NCI-H526 (cell line): ENCODE results near the gene CSMD2.

Source experiments
- DNase-seq, 2 experiments: peaks; one replicate each; lab custom pipeline; 2025; lab: John Stamatoyannopoulos, UW

Gene CSMD2

GRCh38 chr1:33819290-33819912, 345.6 kb downstream of the CSMD2 start:
- DNase-seq: no peak

GRCh38 chr1:33818071-33818470, 347.0 kb downstream of the CSMD2 start:
- DNase-seq: no peak

GRCh38 chr1:33815061-33815460, 350.0 kb downstream of the CSMD2 start:
- DNase-seq: no peak

- no peak for DNase-seq
These were observed 350.9 kb downstream of the CSMD2 start for GRCh38 chr1:33814166-33814565.

- DNase-seq: no peak
These were observed 354.5 kb downstream of the CSMD2 start for GRCh38 chr1:33810571-33810970.

GRCh38 chr1:33805988-33806387, 359.0 kb downstream of the CSMD2 start:
- no peak for DNase-seq

- no peak for DNase-seq
These were observed 362.8 kb downstream of the CSMD2 start for GRCh38 chr1:33802268-33802667.

GRCh38 chr1:33797849-33798248, 367.2 kb downstream of the CSMD2 start:
- no peak for DNase-seq

- DNase-seq: no peak
These were observed 372.4 kb downstream of the CSMD2 start for GRCh38 chr1:33792651-33793050.

- DNase-seq: no peak
These were observed 372.8 kb downstream of the CSMD2 start for GRCh38 chr1:33792216-33792615.

- DNase-seq: no peak
These were observed 373.8 kb downstream of the CSMD2 start for GRCh38 chr1:33791251-33791650.

GRCh38 chr1:33790577-33790976, 374.5 kb downstream of the CSMD2 start:
- DNase-seq: no peak

GRCh38 chr1:33784876-33785275, 380.2 kb downstream of the CSMD2 start:
- DNase-seq: no peak

GRCh38 chr1:33782776-33783175, 382.3 kb downstream of the CSMD2 start:
- no peak for DNase-seq

GRCh38 chr1:33781652-33782051, 383.4 kb downstream of the CSMD2 start:
- no peak for DNase-seq

- DNase-seq: no peak
These were observed 387.7 kb downstream of the CSMD2 start for GRCh38 chr1:33777337-33777736.

- no peak for DNase-seq
These were observed 396.2 kb downstream of the CSMD2 start for GRCh38 chr1:33768821-33769220.

- no peak for DNase-seq
These were observed 396.9 kb downstream of the CSMD2 start for GRCh38 chr1:33768106-33768505.

- no peak for DNase-seq
These were observed 400.9 kb downstream of the CSMD2 start for GRCh38 chr1:33764149-33764548.

- no peak for DNase-seq
These were observed 401.6 kb downstream of the CSMD2 start for GRCh38 chr1:33763406-33763805.

- no peak for DNase-seq
These were observed 402.1 kb downstream of the CSMD2 start for GRCh38 chr1:33762962-33763361.

GRCh38 chr1:33762109-33762830, 402.8 kb downstream of the CSMD2 start:
- DNase-seq: no peak

GRCh38 chr1:33758698-33759097, 406.3 kb downstream of the CSMD2 start:
- DNase-seq: no peak
